Heart right ventricle (tissue), 16 donors: ENCODE results near the gene GLMP. TPM values are rescaled to one million over a fixed set of nuclear protein-coding genes. Genes with fewer than 3 reads are reported as not detected.

Source experiments
- ATAC-seq, 8 donors: fragments of 200-7000 bp; cut with Tn5 transposase; one replicate each; pipeline ENCODE4 v1.9.1; 2020; ENCODE audit warnings: mild to moderate bottlenecking in 8 of 8, moderate library complexity in 8 of 8, moderate number of reproducible peaks in 1 of 8
- DNase-seq, 2 donors: peaks; one replicate each; pipeline ENCODE4 v3.0.0-alpha.2; 2020
- H3K27ac ChIP-seq, 10 donors: fragments of 200-600 bp; sonication (generic) in 2 of 10; one replicate each; pipeline versions ENCODE4 v1.5.0 to v1.8.0; 2020 to 2022; ENCODE audit warnings: mild to moderate bottlenecking in 3 of 10
- H3K27me3 ChIP-seq, 7 donors: fragments of 200-600 bp; one replicate each; pipeline ENCODE4 v1.8.0; 2021 to 2022; ENCODE audit warnings: mild to moderate bottlenecking in 2 of 7
- H3K36me3 ChIP-seq, 9 donors: fragments of 200-600 bp; sonication (generic) in 1 of 9; one replicate each; pipeline versions ENCODE4 v1.5.0 to v1.8.0; 2020 to 2022; ENCODE audit warnings: mild to moderate bottlenecking in 2 of 9
- H3K4me1 ChIP-seq, 9 donors: fragments of 200-600 bp; sonication (generic) in 1 of 9; one replicate each; pipeline versions ENCODE4 v1.5.0 to v1.8.0; 2020 to 2022; ENCODE audit warnings: mild to moderate bottlenecking in 4 of 9
- H3K4me3 ChIP-seq, 10 donors: fragments of 200-600 bp; sonication (generic) in 2 of 10; one replicate each; pipeline versions ENCODE4 v1.5.0 to v1.8.0; 2020 to 2022; ENCODE audit warnings: mild to moderate bottlenecking in 7 of 10, moderate library complexity in 2 of 10
- H3K9me3 ChIP-seq, 11 donors: fragments of 200-600 bp in 10 of 11; sonication (generic) in 2 of 11; one replicate each; pipeline versions ENCODE4 v1.5.0 to v1.8.0; 2013 to 2022; ENCODE audit warnings: mild to moderate bottlenecking in 2 of 11, control low read depth in 1 of 11, moderate library complexity in 1 of 11
- CTCF ChIP-seq, 9 donors: fragments of 200-600 bp; sonication (generic) in 2 of 9; IDR thresholded peaks; one replicate each; pipeline versions ENCODE4 v1.5.0 to v1.8.0; 2021 to 2022; ENCODE audit warnings: antibody characterized with exemption in 9 of 9, mild to moderate bottlenecking in 5 of 9, moderate library complexity in 1 of 9
- WGBS, 2 donors: extraction: QIAGEN DNeasy Blood & Tissue Kit; methylation state at CpG; one replicate each; pipeline ENCODE4 v1.1.7; 2013; ENCODE audit warnings: inconsistent platforms in 1 of 2; 5-methylcytosine and 5-hydroxymethylcytosine counted together
- intact Hi-C, 10 donors: fragments of 100-400 bp; cut with DNase I; formaldehyde crosslinking; loops; one replicate each; pipeline versions ENCODE4 v1.11.1 to v1.14.2; 2022
- polyA plus RNA-seq, 2 donors: library from polyadenylated mRNA; stranded (reverse); fragments of 200-250 nt; gene quantifications; one replicate each; pipeline ENCODE4 v1.2.3, GENCODE V29; 2013
- total RNA-seq, 10 donors: library from RNA; stranded (reverse); fragmentation: NEBNext Ultra II Directional in 3 of 10; extraction: Animal tissue kit (Norgen Biotek cat#: 25700) in 3 of 10; gene quantifications; one replicate each; pipeline versions ENCODE4 v1.2.1 to v1.2.4, GENCODE V29; 2021 to 2023
- donor health status: Arrhythmogenic right ventricular cardiomyopathy.
- donor health status: ischemic (EF 13 %, LVEDD 7.1; RV severe dilation, severe dysfunction).
- donor health status: healthy with polysubstance abuse.
- donor health status: DM: no; HTN: yes; CAD: no.
- donor health status: DM: no; HTN: no; CAD: no.
- donor health status: ischemic (EF 25% LVEDD 6.9; RV normal size, moderate dysfunction).
- donor health status: ischemic (EF 25% LVEDD 5.7; RV mildly dilated, moderate dysfunction).
- donor health status: healthy.
- donor health status: DM: yes; HTN: yes; CAD: no.
- donor health status: Ischemic cardiomyopathy.
- donor health status: ischemic (EF 35%, LVEDD 5.7; RV mildly dilated, moderate dysfunction).
- donor health status: nonischemic (EF 11% LVEDD 7.7; RV severe dilation, severe dysfunction).
- donor health status: DM: yes; HTN: yes; CAD: no.
- donor health status: PGD.
- donor health status: ischemic (EF 29% LVEDD 5.4; RV normal size, mild dysfunction).
- donor health status: nonischemic (EF 23%, LVEDD 6.1; RV moderate dilation, normal function).

GLMP gene
- total and polyA plus RNA-seq, 12 donors: 10.9 to 43.8 (median 14.2) TPM

GRCh38 chr1:156260896-156261295 lies 34.6 kb downstream of the GLMP start:
- ATAC-seq (no peak), DNase-seq (no peak)
- Histone ChIP-seq H3K27me3 (no peaks in the 10 kb centered on the region), H3K4me3 (no peak overlapping the region), H3K4me1 (no peaks in the 10 kb centered on the region), H3K27ac (no peak overlapping the region), H3K9me3 (no peaks in the 10 kb centered on the region), H3K36me3 (peaks cover 6 to 100% (median 85%) of the 10 kb centered on the region in 9 donors)
- no peak for TF ChIP-seq CTCF (IDR thresholded peaks at IDR 0.05)
- 78 to 94% methylated on average over 2 of the region's 2 CpGs for WGBS, 2 donors
- intact Hi-C loops: loop anchor here in 1 of 10 donors (10.0 kb wide), 1 partner anchor 54 kb away; no protein-coding TSS in a partner anchor

GRCh38 chr1:156259805-156260204 lies 35.7 kb downstream of the GLMP start:
- H3K4me3 ChIP-seq: no peak overlapping the region
- intact Hi-C loops: loop anchor here in 1 of 10 donors (10.0 kb wide), 1 partner anchor 55 kb away; no protein-coding TSS in a partner anchor
- no peaks in the 10 kb centered on the region for H3K9me3 ChIP-seq
- peak in 1 of 9 donors; percentile 12 for TF ChIP-seq CTCF (IDR thresholded peaks at IDR 0.05)
- DNase-seq (no peak), ATAC-seq (no peak)
- 60 to 78% methylated on average over 3 of the region's 3 CpGs for WGBS, 2 donors
- H3K4me1 ChIP-seq: no peaks in the 10 kb centered on the region
- H3K36me3 ChIP-seq: peaks cover 6 to 100% (median 77%) of the 10 kb centered on the region in 9 donors
- no peaks in the 10 kb centered on the region for H3K27me3 ChIP-seq
- H3K27ac ChIP-seq: no peak overlapping the region

- no peak for TF ChIP-seq CTCF (IDR thresholded peaks at IDR 0.05)
- no peak for DNase-seq
- peaks cover 6 to 100% (median 78%) of the 10 kb centered on the region in 9 donors for H3K36me3 ChIP-seq
- WGBS, 2 donors: 96% methylated on average over 8 of the region's 8 CpGs
- H3K9me3 ChIP-seq: no peaks in the 10 kb centered on the region
- H3K4me1 ChIP-seq: no peaks in the 10 kb centered on the region
- H3K4me3 ChIP-seq: no peak overlapping the region
- H3K27ac ChIP-seq: no peak overlapping the region
- intact Hi-C loops: no loop called here
- no peak for ATAC-seq
- H3K27me3 ChIP-seq: no peaks in the 10 kb centered on the region
These were observed 36.6 kb downstream of the GLMP start for GRCh38 chr1:156258859-156259258.

GRCh38 chr1:156257711-156258110 lies 37.8 kb downstream of the GLMP start:
- peaks cover 0 to 2% (median 0%) of the 10 kb centered on the region in 9 donors for H3K4me1 ChIP-seq
- H3K9me3 ChIP-seq: no peaks in the 10 kb centered on the region
- DNase-seq: no peak
- H3K4me3 ChIP-seq: no peak overlapping the region
- intact Hi-C loops: no loop called here
- H3K36me3 ChIP-seq: peaks cover 6 to 100% (median 79%) of the 10 kb centered on the region in 9 donors
- no peak for ATAC-seq
- no peak overlapping the region for H3K27ac ChIP-seq
- no peaks in the 10 kb centered on the region for H3K27me3 ChIP-seq
- TF ChIP-seq CTCF (IDR thresholded peaks at IDR 0.05): no peak
- 84 to 88% methylated on average over 2 of the region's 2 CpGs for WGBS, 2 donors
